Right lobe of liver (tissue), 4 donors: ENCODE results near the gene CIDEB.

Experiments
- POLR2A ChIP-seq: fragments of 450-650 bp; IDR thresholded peaks from one replicate; pipeline ENCODE4 v1.6.1; 2017; ENCODE audit warnings: antibody characterized with exemption, mild to moderate bottlenecking
- TF ChIP-seq, protein P1 (sequence below), 4 donors: fragments of 200-600 bp in 3 of 4; fragments of 450-650 bp in 1 of 4; IDR thresholded peaks; one replicate each; pipeline versions ENCODE4 v1.5.1 to v1.8.0; 2016 to 2022; ENCODE audit warnings: antibody characterized with exemption in 4 of 4, mild to moderate bottlenecking in 2 of 4
- donor health status: DM: no; HTN: no; CAD: no.
- donor health status: DM: no; HTN: no; CAD: no.
- donor health status: DM: no; HTN: yes; CAD: no.

DNA sequence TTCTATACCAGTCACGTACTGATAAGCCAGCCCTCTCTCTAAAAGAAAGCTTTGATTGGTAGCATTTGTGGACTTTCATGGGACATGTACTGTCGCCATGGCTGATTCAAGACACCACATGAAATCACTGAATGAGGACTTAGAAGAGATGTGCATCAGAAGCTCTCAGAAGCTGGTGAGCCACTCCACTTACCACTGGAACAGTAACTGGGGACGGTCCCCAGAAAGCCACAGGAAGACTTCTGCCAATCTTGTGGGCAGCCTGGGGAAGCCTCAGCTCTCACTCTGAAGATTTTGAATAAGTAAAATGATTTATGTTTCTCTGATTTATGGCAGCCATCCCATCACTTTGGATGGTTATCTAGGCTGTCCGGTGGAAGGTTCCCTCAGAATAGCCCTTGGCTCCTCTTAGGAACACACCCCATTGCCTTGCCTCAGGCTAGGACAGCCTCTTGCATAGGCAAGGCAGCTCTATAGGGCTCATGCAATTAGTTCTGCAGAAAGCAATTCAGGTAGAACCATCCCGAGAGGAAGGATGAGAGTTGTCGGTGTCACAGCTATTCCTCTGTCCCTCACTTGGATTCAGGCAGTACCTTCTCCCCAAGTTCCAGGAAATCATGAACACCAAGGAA, 18.0 kb downstream of the CIDEB start:
- no peak for TF ChIP-seq POLR2A
- TF ChIP-seq, protein P1, sequence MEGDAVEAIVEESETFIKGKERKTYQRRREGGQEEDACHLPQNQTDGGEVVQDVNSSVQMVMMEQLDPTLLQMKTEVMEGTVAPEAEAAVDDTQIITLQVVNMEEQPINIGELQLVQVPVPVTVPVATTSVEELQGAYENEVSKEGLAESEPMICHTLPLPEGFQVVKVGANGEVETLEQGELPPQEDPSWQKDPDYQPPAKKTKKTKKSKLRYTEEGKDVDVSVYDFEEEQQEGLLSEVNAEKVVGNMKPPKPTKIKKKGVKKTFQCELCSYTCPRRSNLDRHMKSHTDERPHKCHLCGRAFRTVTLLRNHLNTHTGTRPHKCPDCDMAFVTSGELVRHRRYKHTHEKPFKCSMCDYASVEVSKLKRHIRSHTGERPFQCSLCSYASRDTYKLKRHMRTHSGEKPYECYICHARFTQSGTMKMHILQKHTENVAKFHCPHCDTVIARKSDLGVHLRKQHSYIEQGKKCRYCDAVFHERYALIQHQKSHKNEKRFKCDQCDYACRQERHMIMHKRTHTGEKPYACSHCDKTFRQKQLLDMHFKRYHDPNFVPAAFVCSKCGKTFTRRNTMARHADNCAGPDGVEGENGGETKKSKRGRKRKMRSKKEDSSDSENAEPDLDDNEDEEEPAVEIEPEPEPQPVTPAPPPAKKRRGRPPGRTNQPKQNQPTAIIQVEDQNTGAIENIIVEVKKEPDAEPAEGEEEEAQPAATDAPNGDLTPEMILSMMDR (IDR thresholded peaks at IDR 0.05) = no peak
